ENCODE measurements around the gene GMPS.

GRCh38 chr3:155946178-155946577 is 75.7 kb downstream of the GMPS start:
- no peak for TF ChIP-seq ATF3 (IDR thresholded peaks at IDR 0.05; ENCODE audit: borderline replicate concordance, extremely low read depth, low read depth, low read length)
- no peak for TF ChIP-seq CTCF (IDR thresholded peaks at IDR 0.05 in 2 of 3, conservative IDR thresholded peaks at IDR 0.05 in 1 of 3; ENCODE audit: control insufficient read depth in 2 of 3, extremely low read depth in 1 of 3, insufficient read depth in 1 of 3, low read depth in 3 of 3, low read length in 3 of 3)
- no peak for TF ChIP-seq POLR2A (IDR thresholded peaks at IDR 0.05; ENCODE audit: low read depth, low read length)
- TF ChIP-seq JUND (IDR thresholded peaks at IDR 0.05; ENCODE audit: low read depth, low read length), result no peak
- TF ChIP-seq NFIC (IDR thresholded peaks at IDR 0.05; ENCODE audit: low read depth, low read length), result no peak

Data from GM12878 (cell line).